SK-N-SH (cell line): Measurements from ENCODE around the gene PEX16. TPM values are rescaled to one million over a fixed set of nuclear protein-coding genes. Genes with fewer than 3 reads are reported as not detected.

Experiments
- CTCF ChIA-PET: fragments of 300-600, 350-600 bp; formaldehyde crosslinking; extraction: SDS; loops from one replicate; lab custom pipeline; 2021; lab: Yijun Ruan, JAX
- POLR2A ChIA-PET: fragments of 350-600 bp; sonication (Branson Sonifier 250); formaldehyde crosslinking; extraction: SDS; loops from one replicate; lab custom pipeline; 2020; ENCODE audit warnings: antibody characterized with exemption, inconsistent platforms; lab: Yijun Ruan, JAX
- DNase-seq: peaks from one replicate; pipeline ENCODE4 v3.0.0; 2012
- H2AFZ ChIP-seq: fragments of 200-600 bp; sonication (generic); 2 replicates; pipeline ENCODE4 v1.8.1; 2016; ENCODE audit warnings: antibody characterized with exemption, mild to moderate bottlenecking, low read depth
- H3F3A ChIP-seq: fragments of 200-600 bp; sonication (generic); replicated peaks from 2 replicates; pipeline ENCODE3; 2016; ENCODE audit warnings: antibody characterized with exemption, mild to moderate bottlenecking; ENCODE audit not compliant: insufficient read depth
- H3K27ac ChIP-seq, 2 experiments: fragments of 200-500 bp in 1 of 2; fragments of 200-600 bp in 1 of 2; sonication (Bioruptor generic) in 1 of 2; sonication (generic), shearing (Covaris generic) in 1 of 2; 2 replicates each; pipeline versions ENCODE4 v1.5.1 to v1.6.1; 2014 to 2016; ENCODE audit warnings: low read depth in 2 of 2, inconsistent platforms in 1 of 2, low read length in 1 of 2, mild to moderate bottlenecking in 1 of 2, mixed read lengths in 1 of 2
- H3K27me3 ChIP-seq: fragments of 200-600 bp; sonication (generic), shearing (Covaris generic); 2 replicates; pipeline ENCODE4 v1.6.1; 2016; ENCODE audit warnings: mixed run types; ENCODE audit not compliant: insufficient read depth
- H3K36me3 ChIP-seq, 2 experiments: fragments of 200-500 bp in 1 of 2; fragments of 200-600 bp in 1 of 2; sonication (Bioruptor generic) in 1 of 2; sonication (generic) in 1 of 2; replicated peaks in 1 of 2; 2 replicates each; pipeline versions ENCODE3 to v1.5.1; 2014 to 2016; ENCODE audit warnings: low read length in 1 of 2, mild to moderate bottlenecking in 1 of 2; ENCODE audit not compliant: insufficient read depth in 2 of 2, control insufficient read depth in 1 of 2
- H3K4me1 ChIP-seq, 2 experiments: fragments of 200-500 bp in 1 of 2; fragments of 200-600 bp in 1 of 2; sonication (Bioruptor generic) in 1 of 2; sonication (generic), shearing (Covaris generic) in 1 of 2; 2 replicates each; pipeline versions ENCODE4 v1.5.1 to v1.6.1; 2014 to 2016; ENCODE audit warnings: low read depth in 1 of 2, low read length in 1 of 2, mixed run types in 1 of 2; ENCODE audit not compliant: insufficient read depth in 2 of 2, control insufficient read depth in 1 of 2
- H3K4me2 ChIP-seq: fragments of 200-600 bp; sonication (generic), shearing (Covaris generic); 2 replicates; pipeline ENCODE4 v1.6.1; 2017; ENCODE audit warnings: mixed run types
- H3K4me3 ChIP-seq, 2 experiments: fragments of 200-500 bp in 1 of 2; fragments of 200-600 bp in 1 of 2; sonication (Bioruptor generic) in 1 of 2; sonication (generic), shearing (Covaris generic) in 1 of 2; 2 replicates each; pipeline versions ENCODE4 v1.5.1 to v1.8.1; 2014 to 2016; ENCODE audit warnings: low read depth in 2 of 2, inconsistent platforms in 1 of 2, low read length in 1 of 2, mild to moderate bottlenecking in 1 of 2, mixed read lengths in 1 of 2, moderate library complexity in 1 of 2
- H3K79me2 ChIP-seq: fragments of 200-600 bp; sonication (generic); 2 replicates; pipeline ENCODE4 v1.8.1; 2017; ENCODE audit warnings: mild to moderate bottlenecking; ENCODE audit not compliant: insufficient read depth
- H3K9ac ChIP-seq: fragments of 200-600 bp; sonication (generic); 2 replicates; pipeline ENCODE4 v1.6.1; 2017; ENCODE audit warnings: mixed run types
- H3K9me2 ChIP-seq: fragments of 200-600 bp; sonication (generic); 2 replicates; pipeline ENCODE4 v1.6.1; 2017; ENCODE audit warnings: mixed run types
- H3K9me3 ChIP-seq: fragments of 200-600 bp; sonication (generic); 2 replicates; pipeline ENCODE4 v1.6.1; 2017; ENCODE audit warnings: mixed run types, mild to moderate bottlenecking, moderate library complexity
- H4K20me1 ChIP-seq: fragments of 200-600 bp; sonication (generic); 2 replicates; pipeline ENCODE4 v1.6.1; 2017; ENCODE audit warnings: mild to moderate bottlenecking, mixed run types; ENCODE audit not compliant: insufficient read depth
- CHD2 ChIP-seq: fragments of 150-350 bp; IDR thresholded peaks from 2 replicates; pipeline ENCODE4 v1.6.1; 2018; ENCODE audit warnings: low read length; ENCODE audit not compliant: partially characterized antibody
- ELF1 ChIP-seq: IDR thresholded peaks from 2 replicates; pipeline ENCODE4 v1.4.0; 2012
- EP300 ChIP-seq, 2 experiments: IDR thresholded peaks; 2 replicates each; pipeline versions ENCODE4 v1.4.0 to v1.6.1; 2012; ENCODE audit warnings: borderline replicate concordance in 1 of 2, low read depth in 1 of 2, low read length in 1 of 2
- FOXM1 ChIP-seq: IDR thresholded peaks from 2 replicates; pipeline ENCODE4 v1.4.0; 2012; ENCODE audit warnings: low read depth, mild to moderate bottlenecking
- GATA2 ChIP-seq: sonication (generic); formaldehyde crosslinking; IDR thresholded peaks from 2 replicates; pipeline ENCODE4 v1.5.0; 2020; ENCODE audit warnings: mild to moderate bottlenecking, missing genetic modification reagents
- MXI1 ChIP-seq: IDR thresholded peaks from 2 replicates; pipeline ENCODE4 v1.6.1; 2012; ENCODE audit warnings: mild to moderate bottlenecking, low read depth, low read length, improper control_type of control experiment
- NRF1 ChIP-seq: IDR thresholded peaks from 2 replicates; pipeline ENCODE4 v1.6.1; 2012; ENCODE audit warnings: low read depth, mild to moderate bottlenecking, low read length
- POLR2AphosphoS5 ChIP-seq: IDR thresholded peaks from 2 replicates; pipeline ENCODE4 v1.6.1; 2012; ENCODE audit warnings: low read depth, low read length
- RCOR1 ChIP-seq: fragments of 150-350 bp; IDR thresholded peaks from 2 replicates; pipeline ENCODE4 v1.6.1; 2017; ENCODE audit warnings: antibody characterized with exemption, low read length
- REST ChIP-seq: IDR thresholded peaks from 2 replicates; pipeline ENCODE4 v1.6.1; 2012; ENCODE audit warnings: mild to moderate bottlenecking, low read depth, low read length, moderate library complexity
- RFX5 ChIP-seq: IDR thresholded peaks from 2 replicates; pipeline ENCODE4 v1.6.1; 2012; ENCODE audit warnings: mild to moderate bottlenecking, improper control_type of control experiment, low read length
- RXRA ChIP-seq: IDR thresholded peaks from 2 replicates; pipeline ENCODE4 v1.4.0; 2012; ENCODE audit warnings: low read depth, mild to moderate bottlenecking, borderline replicate concordance
- SMC3 ChIP-seq: IDR thresholded peaks from 2 replicates; pipeline ENCODE4 v1.6.1; 2012; ENCODE audit warnings: low read depth, low read length, improper control_type of control experiment
- TAF1 ChIP-seq: IDR thresholded peaks from 2 replicates; pipeline ENCODE4 v1.6.1; 2012; ENCODE audit warnings: low read depth, mild to moderate bottlenecking, low read length, moderate library complexity, borderline replicate concordance
- TEAD4 ChIP-seq: IDR thresholded peaks from 2 replicates; pipeline ENCODE4 v1.4.0; 2012; ENCODE audit warnings: mild to moderate bottlenecking, borderline replicate concordance; ENCODE audit not compliant: insufficient read depth
- YY1 ChIP-seq: IDR thresholded peaks from 2 replicates; pipeline ENCODE4 v1.4.0; 2012; ENCODE audit warnings: low read depth, mild to moderate bottlenecking
- WGBS: methylation state at CpG from one replicate; pipeline ENCODE4 v1.1.6; 2017; ENCODE audit warnings: low lambda C conversion rate; 5-methylcytosine and 5-hydroxymethylcytosine counted together
- polyA plus RNA-seq, 3 experiments: library from polyadenylated mRNA; depleted of rRNA; stranded (reverse); fragments of >200 nt; gene quantifications; 2 replicates each; pipeline ENCODE4 v1.2.3, GENCODE V29; 2012
- TF ChIP-seq, protein P1 (sequence below): IDR thresholded peaks from 2 replicates; pipeline ENCODE4; 2012
- TF ChIP-seq, protein P2 (sequence below): IDR thresholded peaks from 2 replicates; pipeline ENCODE4 v1.4.0; 2012; ENCODE audit warnings: low read depth
- TF ChIP-seq, protein P3 (sequence below): fragments of 200-600 bp; sonication (generic); IDR thresholded peaks from 2 replicates; pipeline ENCODE4 v1.6.1; 2017; ENCODE audit warnings: antibody characterized with exemption, mild to moderate bottlenecking, moderate library complexity
- TF ChIP-seq, protein P4 (sequence below): IDR thresholded peaks from 2 replicates; pipeline ENCODE4 v1.4.0; 2012; ENCODE audit warnings: low read depth, borderline replicate concordance

Gene PEX16
- polyA plus RNA-seq, 1 of the 3 experiments (the other 2 are of a cell fraction): 46.4 TPM

DNA sequence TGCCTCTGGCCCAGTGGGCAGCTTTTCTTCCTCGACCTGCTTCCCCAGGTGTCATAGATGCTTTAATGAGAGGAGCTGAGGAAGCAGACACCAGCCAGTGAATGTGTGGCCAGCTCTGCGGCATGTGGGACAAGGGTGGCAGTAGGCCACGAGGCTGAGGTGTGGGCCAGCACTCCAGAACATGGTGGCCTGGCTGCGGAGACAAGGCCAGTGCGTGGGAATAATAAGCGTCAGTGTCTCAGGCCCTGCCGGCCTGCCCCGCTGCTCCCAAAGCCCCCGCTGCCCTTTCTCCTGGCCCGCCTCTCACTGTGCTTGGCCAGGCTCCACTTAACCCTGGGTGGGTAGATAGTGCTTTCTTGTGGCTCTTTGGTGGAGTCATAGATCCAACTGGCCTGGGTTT lies 30.1 kb downstream of the PEX16 start:
- no peak overlapping the region for H3K9ac ChIP-seq
- peaks cover 0 to 33% of the 10 kb centered on the region in 2 experiments; a peak in 1 of 4 replicates for H3K4me1 ChIP-seq
- no peak overlapping the region for H3K27ac ChIP-seq
- TF ChIP-seq FOXM1 (no peak), RFX5 (no peak), EP300 (IDR thresholded peaks at IDR 0.05; ENCODE audit: borderline replicate concordance in 1 of 2, low read depth in 1 of 2, low read length in 1 of 2) (no peak), ELF1 (no peak), POLR2AphosphoS5 (no peak), MXI1 (no peak), NRF1 (no peak), YY1 (no peak)
- TF ChIP-seq, protein P1, sequence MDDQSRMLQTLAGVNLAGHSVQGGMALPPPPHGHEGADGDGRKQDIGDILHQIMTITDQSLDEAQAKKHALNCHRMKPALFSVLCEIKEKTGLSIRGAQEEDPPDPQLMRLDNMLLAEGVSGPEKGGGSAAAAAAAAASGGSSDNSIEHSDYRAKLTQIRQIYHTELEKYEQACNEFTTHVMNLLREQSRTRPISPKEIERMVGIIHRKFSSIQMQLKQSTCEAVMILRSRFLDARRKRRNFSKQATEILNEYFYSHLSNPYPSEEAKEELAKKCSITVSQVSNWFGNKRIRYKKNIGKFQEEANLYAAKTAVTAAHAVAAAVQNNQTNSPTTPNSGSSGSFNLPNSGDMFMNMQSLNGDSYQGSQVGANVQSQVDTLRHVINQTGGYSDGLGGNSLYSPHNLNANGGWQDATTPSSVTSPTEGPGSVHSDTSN: no peak
- TF ChIP-seq, protein P2, sequence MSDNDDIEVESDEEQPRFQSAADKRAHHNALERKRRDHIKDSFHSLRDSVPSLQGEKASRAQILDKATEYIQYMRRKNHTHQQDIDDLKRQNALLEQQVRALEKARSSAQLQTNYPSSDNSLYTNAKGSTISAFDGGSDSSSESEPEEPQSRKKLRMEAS: no peak
- no peak overlapping the region for H2AFZ ChIP-seq
- no peak overlapping the region for H3K4me2 ChIP-seq
- ChIA-PET POLR2A (no interaction called here), CTCF (interaction anchor here (1.1 to 3.8 kb wide), 2 partner anchors 10 to 15 kb away, joined by 3 to 25 read pairs; no protein-coding TSS in a partner anchor)
- DNase-seq: no peak
- H3K4me3 ChIP-seq: no peak overlapping the region
- WGBS: 84% methylated on average over 9 of the region's 10 CpGs
- no peaks in the 10 kb centered on the region for H3K79me2 ChIP-seq
- H3K9me2 ChIP-seq: no peaks in the 10 kb centered on the region
- peaks cover 8% of the 10 kb centered on the region; the same call in 1 of the 2 replicates for H4K20me1 ChIP-seq
- no peaks in the 10 kb centered on the region for H3K27me3 ChIP-seq
- no peaks in the 10 kb centered on the region for H3F3A ChIP-seq
- no peaks in the 10 kb centered on the region for H3K9me3 ChIP-seq
- H3K36me3 ChIP-seq: no peaks in the 10 kb centered on the region

GRCh38 chr11:45886816-45887520 lies 30.7 kb downstream of the PEX16 start:
- Histone ChIP-seq H3K4me2 (no peak overlapping the region), H3K79me2 (no peaks in the 10 kb centered on the region), H3K27me3 (no peaks in the 10 kb centered on the region), H2AFZ (no peak overlapping the region), H3F3A (no peaks in the 10 kb centered on the region), H3K36me3 (no peaks in the 10 kb centered on the region), H3K9me3 (no peaks in the 10 kb centered on the region), H4K20me1 (peaks cover 13% of the 10 kb centered on the region; the same call in 1 of the 2 replicates), H3K4me1 (peaks cover 0 to 39% of the 10 kb centered on the region in 2 experiments; a peak in 1 of 4 replicates), H3K9ac (no peak overlapping the region), H3K4me3 (peak overlapping the region in 1 of 2 experiments; percentile 67; a peak in 1 of 4 replicates), H3K27ac (no peak overlapping the region), H3K9me2 (no peaks in the 10 kb centered on the region)
- ChIA-PET CTCF (interaction anchor here (1.0 to 3.8 kb wide), 3 partner anchors 11 to 78 kb away, joined by 3 to 25 read pairs (median 3); no protein-coding TSS in a partner anchor), POLR2A (interaction anchor here (0.9 kb wide), 1 partner anchor 31 kb away, joined by 3 read pairs; no protein-coding TSS in a partner anchor)
- no peak for DNase-seq
- 86% methylated on average over 4 of the region's 4 CpGs for WGBS
- TF ChIP-seq, protein P3, sequence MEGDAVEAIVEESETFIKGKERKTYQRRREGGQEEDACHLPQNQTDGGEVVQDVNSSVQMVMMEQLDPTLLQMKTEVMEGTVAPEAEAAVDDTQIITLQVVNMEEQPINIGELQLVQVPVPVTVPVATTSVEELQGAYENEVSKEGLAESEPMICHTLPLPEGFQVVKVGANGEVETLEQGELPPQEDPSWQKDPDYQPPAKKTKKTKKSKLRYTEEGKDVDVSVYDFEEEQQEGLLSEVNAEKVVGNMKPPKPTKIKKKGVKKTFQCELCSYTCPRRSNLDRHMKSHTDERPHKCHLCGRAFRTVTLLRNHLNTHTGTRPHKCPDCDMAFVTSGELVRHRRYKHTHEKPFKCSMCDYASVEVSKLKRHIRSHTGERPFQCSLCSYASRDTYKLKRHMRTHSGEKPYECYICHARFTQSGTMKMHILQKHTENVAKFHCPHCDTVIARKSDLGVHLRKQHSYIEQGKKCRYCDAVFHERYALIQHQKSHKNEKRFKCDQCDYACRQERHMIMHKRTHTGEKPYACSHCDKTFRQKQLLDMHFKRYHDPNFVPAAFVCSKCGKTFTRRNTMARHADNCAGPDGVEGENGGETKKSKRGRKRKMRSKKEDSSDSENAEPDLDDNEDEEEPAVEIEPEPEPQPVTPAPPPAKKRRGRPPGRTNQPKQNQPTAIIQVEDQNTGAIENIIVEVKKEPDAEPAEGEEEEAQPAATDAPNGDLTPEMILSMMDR: no peak
- no peak for TF ChIP-seq CHD2
- TF ChIP-seq RCOR1: no peak
- TF ChIP-seq TEAD4: no peak
- TF ChIP-seq, protein P4, sequence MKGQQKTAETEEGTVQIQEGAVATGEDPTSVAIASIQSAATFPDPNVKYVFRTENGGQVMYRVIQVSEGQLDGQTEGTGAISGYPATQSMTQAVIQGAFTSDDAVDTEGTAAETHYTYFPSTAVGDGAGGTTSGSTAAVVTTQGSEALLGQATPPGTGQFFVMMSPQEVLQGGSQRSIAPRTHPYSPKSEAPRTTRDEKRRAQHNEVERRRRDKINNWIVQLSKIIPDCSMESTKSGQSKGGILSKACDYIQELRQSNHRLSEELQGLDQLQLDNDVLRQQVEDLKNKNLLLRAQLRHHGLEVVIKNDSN: no peak
- TF ChIP-seq GATA2 (CRISPR knock-in tag): no peak
- no peak for TF ChIP-seq POLR2AphosphoS5
- no peak for TF ChIP-seq YY1
- no peak for TF ChIP-seq RXRA
- TF ChIP-seq REST: no peak
- TF ChIP-seq RFX5: no peak
- TF ChIP-seq SMC3: no peak
- TF ChIP-seq TAF1: no peak
